ENCODE measurements around the gene PARD3.

PARD3 gene

DNA sequence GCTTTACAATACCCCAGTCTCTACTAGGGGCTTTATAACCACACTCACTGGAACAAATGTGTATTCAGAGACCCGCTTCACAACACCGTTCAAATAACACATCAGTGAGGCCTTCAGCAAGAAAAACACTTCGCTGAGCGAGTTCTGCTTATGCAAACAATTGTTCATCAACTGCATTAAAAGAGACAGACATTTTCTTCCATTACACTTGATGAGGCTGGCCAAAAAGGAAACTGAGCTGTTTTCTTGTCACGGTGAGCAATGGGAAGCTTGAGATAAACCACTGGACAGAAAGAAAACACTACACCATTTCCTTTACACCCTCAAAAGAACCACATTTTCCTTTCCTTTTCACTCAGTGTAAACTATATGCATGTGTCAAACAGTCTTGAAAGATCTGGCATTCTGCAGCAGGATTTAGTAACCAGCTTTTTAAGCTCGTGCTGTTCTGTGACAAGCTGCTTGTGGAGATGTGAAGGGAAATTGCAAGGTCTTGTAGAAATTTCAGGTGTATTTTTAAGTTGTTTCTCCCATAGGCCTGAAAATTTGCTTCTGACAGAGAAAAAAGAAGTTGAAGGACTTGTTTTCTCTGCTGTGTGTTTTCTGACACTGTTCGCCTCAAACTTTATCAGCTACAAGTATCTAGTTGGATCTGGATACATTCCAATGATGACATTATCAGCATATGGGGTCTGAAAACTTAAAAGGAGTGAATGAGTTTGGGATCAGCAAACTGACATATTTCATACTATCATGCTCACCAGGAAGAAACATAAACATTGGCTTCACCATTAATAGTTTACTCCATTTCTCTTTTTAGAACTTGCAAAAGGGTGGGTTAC lies 693.1 kb downstream of the PARD3 start:
- DNase-seq (ENCODE audit: low spot score), result no peak

DNA sequence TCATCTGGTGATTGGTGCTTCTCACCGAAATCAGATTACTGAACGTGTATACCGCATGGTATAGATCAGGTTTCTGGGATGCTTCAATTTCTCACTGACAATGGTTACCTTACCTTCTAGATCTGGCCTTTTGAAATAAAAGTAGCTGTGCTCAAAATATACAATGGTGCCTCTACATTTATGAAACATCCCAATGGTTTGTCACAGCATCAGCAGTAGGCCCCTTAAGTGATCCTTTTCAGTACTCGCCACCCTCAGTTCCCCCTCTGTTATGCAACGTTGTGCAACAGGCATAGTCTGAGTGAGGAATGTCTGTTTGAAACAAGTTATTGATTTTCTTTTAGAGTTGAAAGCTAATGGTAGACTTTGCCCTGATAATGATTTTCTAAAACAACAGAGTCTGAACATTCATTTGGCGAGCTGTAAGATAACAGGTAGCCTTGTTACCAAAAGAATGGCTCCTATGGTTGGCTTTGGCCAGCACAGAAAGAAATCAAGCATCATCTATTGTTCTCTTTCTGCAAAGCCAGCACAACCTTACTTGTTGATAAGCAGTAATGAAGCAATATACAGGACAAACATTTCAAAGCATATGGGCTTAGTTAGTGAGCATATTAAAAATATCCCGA lies 693.9 kb downstream of the PARD3 start:
- no peak for DNase-seq (ENCODE audit: low spot score)

DNA sequence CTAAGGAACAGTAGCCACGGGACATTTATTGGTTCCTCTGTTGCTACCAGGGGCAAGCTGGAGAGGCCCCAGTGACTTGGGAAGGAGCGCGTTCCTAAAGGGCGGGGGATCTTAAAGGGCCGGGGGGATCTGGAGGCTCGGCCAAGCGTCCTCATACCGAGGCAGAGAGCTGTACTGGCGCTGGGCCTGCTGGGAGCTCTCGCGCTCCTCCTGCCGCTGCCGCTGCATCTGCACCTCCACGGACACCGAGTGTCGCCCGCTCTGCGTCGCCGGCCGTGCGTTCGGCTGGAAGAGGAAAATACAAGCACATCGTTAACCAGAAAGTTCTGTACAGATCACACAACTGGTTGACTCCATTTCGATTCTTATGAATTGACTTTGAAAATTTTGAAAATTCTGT lies 695.6 kb downstream of the PARD3 start:
- no peak for DNase-seq (ENCODE audit: low spot score)

DNA sequence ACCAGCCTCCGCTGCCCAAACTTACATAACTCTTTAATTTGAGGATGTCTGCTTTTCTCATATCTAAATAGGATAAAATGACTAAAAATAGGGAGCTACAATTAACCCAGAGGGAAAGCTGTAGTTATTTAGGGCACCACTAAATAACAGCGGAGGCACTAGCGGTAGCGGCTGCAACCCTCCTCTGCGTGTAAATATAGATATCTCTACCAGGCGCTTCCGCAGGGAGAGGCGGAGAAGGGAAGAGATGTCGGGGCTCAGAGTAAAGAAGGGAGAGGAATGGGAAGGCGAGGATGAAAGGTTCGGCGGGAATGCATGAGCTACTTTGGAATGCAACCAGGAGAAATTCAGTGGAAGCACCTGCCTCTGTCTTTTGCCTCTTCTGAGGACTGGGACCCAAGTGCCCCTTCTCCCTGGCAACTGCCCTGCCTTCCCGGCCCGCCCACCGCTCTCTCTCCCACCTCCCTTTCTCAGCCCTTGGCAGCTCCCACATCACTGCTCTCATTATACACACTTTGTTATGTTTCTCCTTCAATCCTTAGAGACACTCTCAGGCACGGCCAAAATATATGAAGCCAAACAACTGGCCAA lies 698.3 kb downstream of the PARD3 start:
- no peak for DNase-seq (ENCODE audit: low spot score)

DNA sequence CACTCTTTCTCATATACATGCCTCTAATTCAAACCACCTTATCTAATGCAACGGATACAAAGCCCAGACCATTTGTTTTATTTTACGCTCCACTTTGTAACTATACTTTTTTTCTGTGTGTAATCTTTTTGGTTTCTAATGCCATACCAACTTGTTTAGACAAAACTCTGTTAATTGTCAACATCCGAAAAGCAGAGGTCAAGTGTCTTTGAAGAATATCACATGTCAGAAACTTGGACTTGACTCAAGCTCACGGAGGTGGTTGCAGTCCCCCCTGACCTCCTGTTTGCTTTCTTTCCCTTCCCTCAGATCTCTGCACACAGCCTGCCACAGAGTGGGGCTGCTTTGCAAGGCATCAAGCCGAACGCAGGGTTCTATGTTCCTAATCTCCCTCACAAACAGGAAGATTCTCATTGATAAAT lies 698.9 kb downstream of the PARD3 start:
- DNase-seq (ENCODE audit: low spot score), result no peak

DNA sequence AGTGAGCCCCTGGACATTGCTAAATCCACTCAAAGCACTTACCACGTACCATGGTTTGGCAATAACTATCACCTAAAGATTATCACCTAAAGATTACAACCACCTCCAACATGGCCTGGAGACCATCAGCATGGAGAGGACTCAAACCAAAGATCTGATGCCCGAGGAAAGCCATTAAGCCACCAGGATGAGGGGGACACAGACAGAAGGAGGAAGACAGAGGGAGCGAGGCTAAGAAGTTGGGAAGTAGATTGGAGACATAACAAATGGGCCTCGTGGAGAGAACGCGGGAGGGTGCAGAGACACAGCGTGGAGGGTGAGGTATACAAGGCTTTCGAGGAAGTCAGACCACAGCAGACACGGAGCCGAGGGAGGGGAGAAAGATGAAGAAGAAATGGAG lies 700.2 kb downstream of the PARD3 start:
- DNase-seq (ENCODE audit: low spot score), result no peak

DNA sequence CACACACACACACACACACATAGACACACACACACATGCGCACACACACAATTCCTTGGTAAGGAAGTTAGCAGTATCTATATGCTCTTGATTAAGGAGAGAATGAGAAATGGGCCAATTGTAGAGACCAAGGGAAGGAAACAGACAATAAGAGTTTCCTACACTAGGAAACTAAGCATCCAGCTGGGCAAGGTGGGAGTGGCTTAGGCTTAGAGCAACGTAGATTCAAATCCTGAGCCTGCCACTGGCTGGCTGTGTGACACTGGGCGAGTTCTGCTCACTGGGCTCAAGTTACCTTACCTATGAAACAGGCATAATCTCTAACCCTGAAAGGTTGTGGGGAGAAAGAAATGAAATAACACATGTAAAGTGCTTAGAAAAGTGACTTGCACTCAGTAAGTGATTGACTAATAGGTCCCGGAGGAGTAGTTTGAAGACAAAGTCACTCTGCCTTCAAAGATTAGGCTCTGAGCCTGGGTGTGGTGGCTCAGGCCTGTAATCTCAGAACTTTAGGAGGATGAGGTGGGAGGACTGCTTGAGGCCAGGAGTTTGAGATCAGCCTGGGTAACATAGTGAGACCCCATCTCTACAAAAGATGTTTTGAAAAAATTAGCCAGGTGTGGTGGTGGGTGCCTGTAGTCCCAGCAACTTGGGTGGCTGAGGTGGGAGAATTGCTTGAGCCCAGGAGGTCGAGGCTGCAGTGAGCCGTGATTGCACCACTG lies 701.4 kb downstream of the PARD3 start:
- no peak for DNase-seq (ENCODE audit: low spot score)

DNA sequence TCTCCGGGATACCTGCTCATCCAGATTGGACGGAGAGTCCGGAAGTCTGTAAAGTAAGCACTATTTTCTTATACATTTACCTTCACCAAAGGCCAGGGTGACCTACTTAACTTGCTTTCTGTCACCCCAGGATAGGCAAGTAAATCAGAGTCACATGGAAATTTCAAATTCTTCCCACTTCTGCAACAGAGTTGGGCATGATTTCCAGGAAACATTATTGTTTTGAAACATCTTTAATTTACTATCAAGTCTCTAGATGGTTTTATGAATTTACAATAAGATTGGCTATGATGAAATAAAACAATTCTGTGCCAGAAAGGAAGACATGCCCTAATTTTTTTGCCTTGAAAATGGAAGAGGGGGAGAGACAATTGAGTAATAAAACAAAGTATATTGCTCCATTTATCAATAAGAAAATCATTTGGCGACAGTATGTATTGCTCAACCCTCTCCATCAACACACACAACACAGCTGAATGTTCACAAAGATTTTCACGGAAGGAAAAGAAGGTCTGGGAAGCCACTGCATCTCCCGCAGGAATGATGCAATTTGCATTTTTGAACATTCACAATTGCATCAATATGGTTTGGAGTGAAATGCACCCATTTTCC lies 702.8 kb downstream of the PARD3 start:
- DNase-seq (ENCODE audit: low spot score), result no peak

DNA sequence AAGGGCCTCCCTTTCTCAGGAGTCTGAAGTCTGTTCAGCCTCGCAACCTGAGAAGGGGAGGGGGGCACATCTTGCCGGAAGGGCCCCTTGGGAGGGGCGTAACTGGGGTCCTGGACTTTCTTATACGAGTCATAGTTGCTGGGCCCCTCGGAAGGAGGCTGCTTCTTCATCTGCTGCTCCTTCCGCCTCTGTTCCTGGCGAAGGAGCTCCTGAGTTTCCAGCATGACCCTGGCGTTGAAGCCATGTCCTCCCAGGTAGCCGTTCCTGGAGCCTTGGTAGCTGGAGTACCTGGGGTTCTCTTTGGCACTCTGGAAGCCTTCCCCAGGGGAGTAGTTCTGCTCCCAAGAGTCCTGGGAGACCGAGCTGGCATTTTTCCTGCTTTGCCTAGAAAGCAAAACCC lies 703.9 kb downstream of the PARD3 start:
- DNase-seq (ENCODE audit: low spot score), result no peak

DNA sequence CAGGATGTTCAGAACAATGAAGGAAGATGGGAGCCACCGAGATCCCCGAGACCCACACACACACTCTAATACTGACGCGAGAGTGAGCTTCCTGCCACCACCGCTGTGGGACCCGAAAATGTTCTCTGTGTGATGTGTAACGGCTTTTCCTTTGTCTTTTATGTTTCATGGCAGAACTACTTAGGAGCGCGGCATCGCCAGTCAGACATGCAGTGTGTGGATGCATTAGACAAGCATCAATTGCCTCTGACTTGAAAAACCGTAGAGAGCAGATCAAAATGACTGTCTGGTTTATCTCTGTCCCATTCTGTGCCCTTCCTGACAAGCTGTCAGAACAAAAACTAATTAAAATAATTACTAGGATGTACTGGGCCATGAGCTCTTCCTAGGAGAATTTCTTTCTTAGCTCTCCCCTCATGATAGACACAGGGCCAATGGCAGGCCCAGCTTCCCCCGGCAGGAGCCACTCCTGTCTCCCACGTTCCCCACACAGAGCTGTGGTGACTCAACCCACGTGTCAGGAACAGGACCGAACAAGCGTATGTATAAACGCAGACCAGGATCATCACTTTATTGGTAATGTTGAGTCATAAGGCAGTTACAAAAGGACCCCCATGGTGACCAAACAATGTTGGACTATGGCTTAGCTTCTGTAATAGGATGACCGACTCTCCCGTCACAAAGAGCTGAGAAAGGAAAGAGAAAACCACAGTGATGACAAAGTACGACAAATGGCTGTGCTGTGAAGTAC lies 705.0 kb downstream of the PARD3 start:
- DNase-seq (ENCODE audit: low spot score), result no peak

DNA sequence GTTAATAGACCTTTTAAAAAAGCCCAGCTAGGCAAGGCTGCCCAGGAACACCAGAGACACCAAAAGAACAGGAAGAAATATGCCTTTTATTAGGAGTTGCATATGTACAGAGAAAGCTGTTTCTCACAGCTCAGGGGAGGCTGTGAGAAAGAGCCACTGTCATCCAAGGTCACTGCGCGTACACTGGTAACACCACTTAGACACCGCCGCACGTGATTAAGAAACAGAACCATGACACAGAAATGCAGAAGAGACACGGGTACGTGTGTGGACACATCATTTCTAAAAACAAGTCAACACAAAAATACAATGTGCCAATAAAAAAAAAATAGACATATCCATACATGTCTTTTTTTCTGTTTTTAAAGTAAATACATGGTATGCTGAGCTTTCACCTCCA lies 705.6 kb downstream of the PARD3 start:
- DNase-seq (ENCODE audit: low spot score), result no peak

DNA sequence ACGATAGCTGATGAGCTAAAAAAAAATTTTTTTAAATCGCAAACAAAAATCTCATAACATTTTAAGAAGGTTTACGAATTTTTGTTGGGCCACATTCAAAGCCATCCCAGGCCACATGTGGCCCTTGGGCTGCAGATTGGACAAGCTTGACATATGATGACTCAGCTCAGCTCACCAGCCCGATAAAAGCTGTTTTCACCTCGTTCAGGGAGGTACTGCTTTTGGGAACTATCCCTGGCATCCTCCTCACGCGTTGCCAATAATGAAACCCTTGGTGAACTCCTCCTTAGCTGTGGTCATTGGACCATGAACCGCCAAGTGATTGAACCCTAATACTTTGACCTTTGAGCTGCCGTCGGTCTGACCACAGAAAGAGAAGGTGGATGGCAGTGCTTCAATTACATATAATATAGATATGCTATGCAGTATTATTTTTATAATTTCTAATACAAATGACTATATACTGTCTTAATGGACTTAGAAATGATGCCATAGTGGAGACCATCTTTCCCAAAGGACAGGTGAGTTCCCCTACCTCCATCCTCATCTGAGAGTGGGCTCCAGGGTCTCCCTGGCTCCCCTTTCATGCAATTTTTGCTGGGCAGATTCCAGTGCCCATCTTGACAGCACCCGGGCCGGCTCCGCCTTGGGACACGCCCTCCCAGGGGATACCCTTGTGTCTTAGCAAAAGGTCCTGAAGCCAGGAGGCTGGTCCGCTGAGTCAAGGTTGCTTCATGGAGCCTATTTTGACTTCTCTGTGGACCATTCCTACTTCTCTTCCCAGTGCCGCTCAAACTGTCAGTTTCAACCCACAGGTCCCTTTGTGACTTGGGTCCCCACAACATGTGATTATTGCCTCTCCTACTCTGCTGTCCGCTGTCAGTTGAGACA lies 707.2 kb downstream of the PARD3 start:
- no peak for DNase-seq (ENCODE audit: low spot score)

DNA sequence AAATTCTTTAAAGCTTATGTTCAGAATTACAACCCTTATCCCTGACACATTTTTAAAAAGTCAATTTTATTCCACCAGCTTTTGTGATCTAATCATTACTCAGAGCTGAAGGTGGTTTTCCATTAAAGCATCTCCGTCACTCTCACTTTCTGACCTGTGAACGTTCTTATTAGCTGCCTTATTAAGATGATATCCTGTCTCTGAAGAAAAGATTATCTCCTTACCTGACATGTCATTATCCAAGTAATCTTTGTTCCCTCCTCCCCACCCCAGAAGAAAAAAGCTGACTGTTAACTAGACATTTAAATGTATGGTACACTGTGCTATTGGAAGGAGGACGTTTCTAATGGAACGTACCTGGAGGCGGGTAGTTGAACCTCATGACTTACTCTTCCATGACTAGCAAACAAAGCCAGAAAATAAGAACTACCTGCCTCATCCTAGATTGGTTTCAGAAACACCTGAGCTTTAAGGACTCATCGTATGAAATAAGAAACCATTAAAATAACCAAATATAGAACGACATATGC lies 708.7 kb downstream of the PARD3 start:
- no peak for DNase-seq (ENCODE audit: low spot score)

DNA sequence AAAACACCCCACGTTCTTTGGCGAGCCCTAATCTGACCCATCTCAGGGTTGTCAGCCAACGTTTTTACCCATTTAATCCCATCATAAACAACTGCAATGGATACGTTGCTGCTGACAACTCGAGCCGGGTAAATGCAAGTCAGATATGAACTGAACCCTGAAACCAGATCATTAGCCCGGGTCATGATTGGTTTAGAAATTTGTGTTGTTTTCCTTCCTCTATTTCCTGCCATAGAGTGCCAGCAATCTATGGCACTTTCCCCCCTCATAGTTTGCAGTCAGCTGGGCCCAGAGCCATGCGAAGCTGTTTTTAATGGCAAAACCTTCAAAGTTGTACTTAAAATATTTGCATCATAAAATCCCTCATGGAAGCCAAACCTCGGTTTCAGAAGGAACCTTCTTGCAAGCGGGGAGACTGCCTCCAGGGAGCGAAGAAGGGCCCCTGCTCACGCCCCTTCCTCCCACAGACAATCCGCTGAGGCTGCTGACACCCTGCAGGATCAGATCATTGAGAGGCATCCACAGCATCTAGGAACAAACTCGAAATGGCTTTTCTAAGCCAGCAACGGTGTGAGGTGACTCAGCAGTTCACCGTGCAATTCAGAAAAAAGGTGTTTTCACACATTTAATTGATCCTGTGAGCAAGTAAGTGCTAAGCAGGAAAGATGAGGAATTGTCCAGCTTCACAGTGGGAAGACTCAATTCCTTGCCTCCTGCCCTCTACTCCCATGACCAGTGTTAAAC lies 710.1 kb downstream of the PARD3 start:
- no peak for DNase-seq (ENCODE audit: low spot score)

DNA sequence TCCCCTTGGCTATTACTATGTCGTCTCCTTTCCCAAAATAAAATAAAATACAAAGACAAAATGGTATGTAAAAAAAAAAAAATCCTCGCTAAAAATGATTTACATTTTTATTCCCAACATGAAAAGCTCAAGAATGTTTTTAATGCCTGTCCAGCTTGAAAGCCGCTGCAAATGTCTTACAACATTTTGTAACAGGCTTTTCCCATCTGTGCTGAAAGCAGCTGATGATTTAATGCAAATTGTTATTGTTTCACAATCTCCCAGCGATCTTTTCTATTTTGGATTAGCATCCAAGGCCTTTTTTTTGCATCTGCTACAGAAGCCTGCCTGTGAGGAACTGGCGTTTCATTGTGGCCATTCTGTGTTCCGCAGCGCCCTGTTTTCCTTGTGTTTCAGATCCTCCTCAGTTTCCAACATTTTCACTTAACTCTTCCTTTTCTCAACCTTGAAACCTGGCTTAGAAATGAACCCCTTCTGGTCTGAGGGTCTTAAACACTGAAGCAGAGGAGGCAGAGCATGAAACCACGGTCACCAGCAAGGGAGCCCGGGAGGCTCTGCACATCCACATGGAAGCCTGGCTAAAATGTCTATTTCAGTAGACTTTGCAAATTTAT lies 712.1 kb downstream of the PARD3 start:
- no peak for DNase-seq (ENCODE audit: low spot score)

DNA sequence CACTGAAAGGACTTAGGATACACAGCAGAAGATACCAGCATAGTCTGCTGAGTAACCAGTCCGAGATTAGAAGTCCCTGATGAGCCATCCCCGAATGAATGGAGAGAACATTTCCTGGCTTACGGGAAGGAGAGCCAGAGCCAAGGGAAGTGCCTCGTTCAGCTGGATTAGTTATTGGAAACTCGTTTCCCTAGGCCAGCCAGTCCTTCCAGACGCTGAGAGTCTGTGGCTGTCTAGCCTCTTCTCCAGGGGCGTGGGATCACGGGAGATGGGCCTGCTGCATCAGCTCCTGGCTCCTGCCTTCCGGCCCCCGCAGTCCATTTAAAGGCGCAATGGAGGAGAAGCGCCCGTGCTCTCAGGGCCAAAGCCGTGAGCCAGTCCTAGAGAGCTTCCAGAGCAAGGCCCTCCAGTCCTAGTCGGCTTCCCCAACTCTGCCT lies 712.8 kb downstream of the PARD3 start:
- no peak for DNase-seq (ENCODE audit: low spot score)

DNA sequence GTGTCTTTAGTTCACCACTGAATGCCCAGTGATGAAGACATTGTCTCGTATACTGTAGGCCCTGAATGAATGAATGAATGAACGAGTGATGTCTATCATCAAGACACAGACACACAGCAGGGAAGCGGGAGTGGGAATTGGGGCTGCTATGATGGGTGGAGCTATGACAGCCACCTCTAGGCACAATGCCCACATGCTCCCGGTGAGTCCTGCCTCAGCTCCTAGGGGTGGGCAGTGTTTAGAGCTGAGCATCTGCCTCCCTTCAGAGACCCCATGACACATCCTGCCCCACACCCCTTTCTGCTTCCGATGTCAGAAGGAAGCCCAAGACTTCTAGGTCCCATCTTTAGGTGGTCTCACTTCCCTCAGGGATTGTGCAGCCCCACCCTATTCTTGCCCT lies 714.1 kb downstream of the PARD3 start:
- no peak for DNase-seq (ENCODE audit: low spot score)

DNA sequence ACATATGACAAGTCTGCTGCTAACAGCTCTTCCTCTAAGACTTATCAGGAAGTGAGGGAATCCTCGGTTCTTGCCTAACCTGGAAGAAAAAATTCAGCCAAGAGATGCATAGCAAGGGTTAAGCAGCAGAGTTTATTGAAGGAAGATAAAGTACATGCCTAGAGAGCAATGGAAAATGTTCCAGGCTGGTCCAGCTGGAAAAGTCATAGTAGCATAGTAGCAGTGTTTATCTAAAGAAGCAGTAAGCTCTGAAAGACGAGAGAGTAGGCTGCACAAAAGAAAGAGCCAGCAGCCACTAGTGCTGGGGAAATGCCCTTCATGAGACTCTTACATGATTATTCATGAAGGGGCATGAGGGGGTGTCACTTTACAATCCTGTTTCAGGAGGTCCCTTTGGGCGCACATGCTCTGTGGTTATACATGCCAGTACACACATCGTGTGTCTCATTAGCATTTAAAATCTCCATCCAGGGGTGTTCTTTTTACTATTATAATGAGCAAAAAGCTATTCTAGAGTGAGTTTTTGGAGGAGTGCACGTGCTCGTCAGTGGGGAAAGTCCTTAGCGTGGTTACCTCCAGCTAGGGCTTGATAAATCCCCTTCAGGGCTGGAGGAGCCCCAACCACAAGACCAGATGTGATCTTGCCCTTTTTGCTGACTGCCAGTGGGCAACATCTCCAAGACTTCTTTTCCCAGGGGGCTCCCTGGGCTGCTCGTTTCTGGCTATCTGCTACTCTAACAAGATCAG lies 716.1 kb downstream of the PARD3 start:
- DNase-seq (ENCODE audit: low spot score), result no peak

Data from COLO829 (cell line).